HEK293 (cell line): ENCODE data around the gene IER3IP1.
A peak's percentile ranks its signal among the peaks of the same experiment; 100 is the strongest.

Experiments
- CTCF ChIA-PET: fragments of 350-600 bp; formaldehyde crosslinking; extraction: SDS; loops from one replicate; lab custom pipeline; 2021; ENCODE audit warnings: antibody characterized with exemption; lab: Yijun Ruan, JAX
- POLR2A ChIA-PET: fragments of 300-600 bp; formaldehyde crosslinking; extraction: SDS; loops from one replicate; lab custom pipeline; 2020; ENCODE audit warnings: antibody characterized with exemption, inconsistent platforms; lab: Yijun Ruan, JAX
- H3K27ac ChIP-seq: fragments of 200-500 bp; sonication (Bioruptor generic); 2 replicates; pipeline ENCODE4 v1.5.1; 2014; ENCODE audit warnings: low read depth, low read length, control low read depth, inconsistent platforms; ENCODE audit errors: extremely low read depth
- H3K36me3 ChIP-seq, 2 experiments: fragments of 200-500 bp in 1 of 2; sonication (Bioruptor generic) in 1 of 2; 1 replicate in 1 of 2; 2 replicates in 1 of 2; pipeline ENCODE4 v1.5.1; 2014 to 2017; ENCODE audit warnings: inconsistent platforms in 2 of 2, low read length in 2 of 2; ENCODE audit not compliant: control insufficient read depth in 2 of 2, insufficient read depth in 1 of 2
- H3K4me1 ChIP-seq: fragments of 200-500 bp; sonication (Bioruptor generic); 2 replicates; pipeline ENCODE4 v1.5.1; 2014; ENCODE audit warnings: mild to moderate bottlenecking, low read length, inconsistent platforms; ENCODE audit not compliant: control insufficient read depth, insufficient read depth
- H3K4me3 ChIP-seq: 2 replicates; pipeline ENCODE4 v1.5.1; 2011; ENCODE audit warnings: low read depth, mild to moderate bottlenecking, control low read depth, low read length, moderate library complexity
- H3K9me3 ChIP-seq: fragments of 200-500 bp; sonication (Bioruptor generic); 2 replicates; pipeline ENCODE4 v1.5.1; 2014; ENCODE audit warnings: low read depth, low read length, inconsistent platforms; ENCODE audit not compliant: control insufficient read depth, insufficient read depth
- EGR2 ChIP-seq: fragments of 450-650 bp; formaldehyde crosslinking; IDR thresholded peaks from 2 replicates; pipeline ENCODE4 v1.5.1; 2016; ENCODE audit warnings: low read depth, missing biosample characterization, missing genetic modification characterization
- GLIS1 ChIP-seq: fragments of 450-650 bp; formaldehyde crosslinking; IDR thresholded peaks from 2 replicates; pipeline ENCODE4 v1.5.1; 2016; ENCODE audit warnings: missing biosample characterization, missing genetic modification characterization
- HOXC10 ChIP-seq: sonication (generic); formaldehyde crosslinking; IDR thresholded peaks from 2 replicates; pipeline ENCODE4 v1.8.1; 2023; ENCODE audit warnings: mild to moderate bottlenecking, missing genetic modification reagents
- KLF10 ChIP-seq: fragments of 450-650 bp; IDR thresholded peaks from 2 replicates; pipeline ENCODE4 v1.5.1; 2018; ENCODE audit warnings: missing biosample characterization, mild to moderate bottlenecking, missing genetic modification characterization
- SETDB1 ChIP-seq: IDR thresholded peaks from one replicate; pipeline ENCODE4 v1.6.1; 2017; ENCODE audit warnings: mild to moderate bottlenecking, low read length, moderate library complexity, mixed read lengths; ENCODE audit not compliant: insufficient read length
- SP3 ChIP-seq: fragments of 450-650 bp; formaldehyde crosslinking; IDR thresholded peaks from 2 replicates; pipeline ENCODE4 v1.5.1; 2016; ENCODE audit warnings: missing biosample characterization, missing genetic modification characterization
- ZEB2 ChIP-seq: fragments of 450-650 bp; formaldehyde crosslinking; IDR thresholded peaks from 2 replicates; pipeline ENCODE4 v1.5.1; 2016; ENCODE audit warnings: missing biosample characterization, missing genetic modification characterization
- ZNF121 ChIP-seq: fragments of 450-650 bp; formaldehyde crosslinking; IDR thresholded peaks from 2 replicates; pipeline ENCODE4 v1.5.1; 2016; ENCODE audit warnings: missing biosample characterization, missing genetic modification characterization
- ZNF138 ChIP-seq: fragments of 450-650 bp; formaldehyde crosslinking; IDR thresholded peaks from 2 replicates; pipeline ENCODE4 v1.5.1; 2016; ENCODE audit warnings: missing biosample characterization, missing genetic modification characterization, borderline replicate concordance
- ZNF16 ChIP-seq: fragments of 450-650 bp; formaldehyde crosslinking; IDR thresholded peaks from 2 replicates; pipeline ENCODE4 v1.5.1; 2016; ENCODE audit warnings: low read depth, missing biosample characterization, missing genetic modification characterization
- ZNF2 ChIP-seq: fragments of 450-650 bp; formaldehyde crosslinking; IDR thresholded peaks from 2 replicates; pipeline ENCODE4 v1.5.1; 2016; ENCODE audit warnings: missing biosample characterization, missing genetic modification characterization
- ZNF202 ChIP-seq: fragments of 450-650 bp; formaldehyde crosslinking; IDR thresholded peaks from 2 replicates; pipeline ENCODE4 v1.5.1; 2016; ENCODE audit warnings: missing biosample characterization, missing genetic modification characterization, borderline replicate concordance
- ZNF239 ChIP-seq: fragments of 450-650 bp; formaldehyde crosslinking; IDR thresholded peaks from 2 replicates; pipeline ENCODE4 v1.5.1; 2016; ENCODE audit warnings: missing biosample characterization, missing genetic modification characterization
- ZNF48 ChIP-seq: fragments of 450-650 bp; formaldehyde crosslinking; IDR thresholded peaks from 2 replicates; pipeline ENCODE4 v1.5.1; 2016; ENCODE audit warnings: missing biosample characterization, missing genetic modification characterization
- ZNF596 ChIP-seq: fragments of 450-650 bp; IDR thresholded peaks from 2 replicates; pipeline ENCODE4 v1.5.0; 2018; ENCODE audit warnings: missing biosample characterization, mild to moderate bottlenecking, missing genetic modification characterization, moderate library complexity
- ZNF654 ChIP-seq: fragments of 450-650 bp; formaldehyde crosslinking; IDR thresholded peaks from 2 replicates; pipeline ENCODE4 v1.5.1; 2016; ENCODE audit warnings: low read depth, missing biosample characterization, missing genetic modification characterization
- ZNF776 ChIP-seq: fragments of 450-650 bp; formaldehyde crosslinking; IDR thresholded peaks from 2 replicates; pipeline ENCODE4 v1.5.0; 2017; ENCODE audit warnings: missing biosample characterization, missing genetic modification characterization, borderline replicate concordance
- ZNF777 ChIP-seq: fragments of 450-650 bp; formaldehyde crosslinking; IDR thresholded peaks from 2 replicates; pipeline ENCODE4 v1.5.1; 2017; ENCODE audit warnings: missing biosample characterization, missing genetic modification characterization, borderline replicate concordance
- ZNF792 ChIP-seq: fragments of 450-650 bp; formaldehyde crosslinking; IDR thresholded peaks from 2 replicates; pipeline ENCODE4 v1.5.1; 2016; ENCODE audit warnings: missing biosample characterization, missing genetic modification characterization
- TF ChIP-seq, protein P1 (sequence below): fragments of 450-650 bp; formaldehyde crosslinking; IDR thresholded peaks from 2 replicates; pipeline ENCODE4 v1.5.1; 2016; ENCODE audit warnings: missing biosample characterization, missing genetic modification characterization
- TF ChIP-seq, protein P2 (sequence below): fragments of 450-650 bp; formaldehyde crosslinking; IDR thresholded peaks from 2 replicates; pipeline ENCODE4 v1.5.1; 2016; ENCODE audit warnings: missing biosample characterization, missing genetic modification characterization, borderline replicate concordance
- TF ChIP-seq, protein P3 (sequence below): fragments of 450-650 bp; formaldehyde crosslinking; IDR thresholded peaks from 2 replicates; pipeline ENCODE4 v1.5.1; 2016; ENCODE audit warnings: missing biosample characterization, missing genetic modification characterization

IER3IP1 gene

DNA sequence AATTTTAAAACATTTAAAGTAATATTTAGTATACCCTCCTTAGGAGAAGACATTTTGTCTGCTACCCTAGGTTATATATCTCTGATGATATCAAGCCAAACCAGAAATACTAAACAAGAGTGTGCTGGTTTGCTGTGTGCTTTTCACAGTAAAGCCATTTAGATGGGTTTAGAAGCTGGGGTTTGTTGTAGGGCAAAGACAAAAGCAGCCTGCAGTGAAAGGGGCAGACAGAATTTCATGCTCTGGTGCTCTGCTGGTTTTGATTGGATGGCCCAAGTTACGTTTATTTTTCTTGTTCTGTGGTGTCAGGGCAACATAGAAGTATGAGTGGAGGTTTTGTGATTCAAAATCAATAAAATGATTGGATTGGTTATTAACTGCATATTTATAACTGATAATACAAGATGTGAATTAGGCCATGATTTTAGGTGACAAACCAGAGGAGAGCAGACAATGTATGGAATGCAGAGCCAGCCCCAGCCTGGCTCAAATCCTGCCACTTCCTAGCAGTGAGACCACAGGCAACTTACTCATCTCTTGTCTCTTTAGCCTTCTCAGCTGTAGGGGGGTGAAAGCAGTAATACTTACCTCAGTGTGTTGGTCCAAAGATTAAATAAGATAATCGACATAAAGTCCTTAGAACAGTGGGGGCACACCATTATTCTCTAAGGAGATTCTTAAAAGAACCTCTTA, 30.9 kb upstream of the IER3IP1 start:
- H3K36me3 ChIP-seq, result no peaks in the 10 kb centered on the region
- no peak overlapping the region for H3K27ac ChIP-seq
- ChIA-PET CTCF (interaction anchor here (0.6 to 1.1 kb wide), 4 partner anchors 106 to 547 kb away, joined by 3 to 7 read pairs (median 3); no protein-coding TSS in a partner anchor), POLR2A (no interaction called here)
- TF ChIP-seq ZNF596 (tag by site-specific recombination) (no peak), ZNF239 (no peak), SP3 (tag by site-specific recombination) (no peak), ZNF2 (tag by site-specific recombination) (no peak), ZNF792 (tag by site-specific recombination) (no peak)
- TF ChIP-seq, protein P1, sequence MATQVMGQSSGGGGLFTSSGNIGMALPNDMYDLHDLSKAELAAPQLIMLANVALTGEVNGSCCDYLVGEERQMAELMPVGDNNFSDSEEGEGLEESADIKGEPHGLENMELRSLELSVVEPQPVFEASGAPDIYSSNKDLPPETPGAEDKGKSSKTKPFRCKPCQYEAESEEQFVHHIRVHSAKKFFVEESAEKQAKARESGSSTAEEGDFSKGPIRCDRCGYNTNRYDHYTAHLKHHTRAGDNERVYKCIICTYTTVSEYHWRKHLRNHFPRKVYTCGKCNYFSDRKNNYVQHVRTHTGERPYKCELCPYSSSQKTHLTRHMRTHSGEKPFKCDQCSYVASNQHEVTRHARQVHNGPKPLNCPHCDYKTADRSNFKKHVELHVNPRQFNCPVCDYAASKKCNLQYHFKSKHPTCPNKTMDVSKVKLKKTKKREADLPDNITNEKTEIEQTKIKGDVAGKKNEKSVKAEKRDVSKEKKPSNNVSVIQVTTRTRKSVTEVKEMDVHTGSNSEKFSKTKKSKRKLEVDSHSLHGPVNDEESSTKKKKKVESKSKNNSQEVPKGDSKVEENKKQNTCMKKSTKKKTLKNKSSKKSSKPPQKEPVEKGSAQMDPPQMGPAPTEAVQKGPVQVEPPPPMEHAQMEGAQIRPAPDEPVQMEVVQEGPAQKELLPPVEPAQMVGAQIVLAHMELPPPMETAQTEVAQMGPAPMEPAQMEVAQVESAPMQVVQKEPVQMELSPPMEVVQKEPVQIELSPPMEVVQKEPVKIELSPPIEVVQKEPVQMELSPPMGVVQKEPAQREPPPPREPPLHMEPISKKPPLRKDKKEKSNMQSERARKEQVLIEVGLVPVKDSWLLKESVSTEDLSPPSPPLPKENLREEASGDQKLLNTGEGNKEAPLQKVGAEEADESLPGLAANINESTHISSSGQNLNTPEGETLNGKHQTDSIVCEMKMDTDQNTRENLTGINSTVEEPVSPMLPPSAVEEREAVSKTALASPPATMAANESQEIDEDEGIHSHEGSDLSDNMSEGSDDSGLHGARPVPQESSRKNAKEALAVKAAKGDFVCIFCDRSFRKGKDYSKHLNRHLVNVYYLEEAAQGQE (tag by site-specific recombination), result no peak
- H3K4me3 ChIP-seq, result no peak overlapping the region
- H3K4me1 ChIP-seq, result no peaks in the 10 kb centered on the region
- no peaks in the 10 kb centered on the region for H3K9me3 ChIP-seq

DNA sequence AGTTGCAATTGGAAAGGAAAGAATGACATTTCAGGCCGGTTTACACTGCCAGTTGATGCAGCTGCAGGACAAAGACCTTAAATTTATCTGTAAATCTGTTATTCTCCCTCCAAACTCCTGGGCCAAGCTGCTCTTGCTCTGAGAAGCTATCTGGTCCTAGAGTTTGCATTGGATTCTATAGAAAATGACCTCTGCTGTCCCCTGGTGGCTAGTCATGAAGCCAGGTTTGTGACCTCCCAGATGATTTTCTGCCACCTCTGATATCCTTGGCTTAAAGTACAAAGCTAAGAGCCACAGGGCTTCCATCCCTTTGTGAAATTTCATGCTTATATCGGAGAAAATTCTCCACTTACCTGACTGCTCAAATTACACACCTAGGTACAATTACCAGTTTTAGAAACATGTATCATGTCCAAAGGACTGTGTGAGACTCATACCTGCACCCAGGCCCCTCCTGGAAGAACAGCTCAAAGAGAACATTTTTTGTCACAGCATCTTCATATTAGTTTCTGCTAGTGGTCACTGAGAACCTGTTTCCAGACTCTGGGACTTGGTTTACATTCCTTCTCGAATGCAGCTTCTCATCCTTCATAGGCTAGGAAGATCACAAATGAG, 28.9 kb upstream of the IER3IP1 start:
- no peak overlapping the region for H3K27ac ChIP-seq

DNA sequence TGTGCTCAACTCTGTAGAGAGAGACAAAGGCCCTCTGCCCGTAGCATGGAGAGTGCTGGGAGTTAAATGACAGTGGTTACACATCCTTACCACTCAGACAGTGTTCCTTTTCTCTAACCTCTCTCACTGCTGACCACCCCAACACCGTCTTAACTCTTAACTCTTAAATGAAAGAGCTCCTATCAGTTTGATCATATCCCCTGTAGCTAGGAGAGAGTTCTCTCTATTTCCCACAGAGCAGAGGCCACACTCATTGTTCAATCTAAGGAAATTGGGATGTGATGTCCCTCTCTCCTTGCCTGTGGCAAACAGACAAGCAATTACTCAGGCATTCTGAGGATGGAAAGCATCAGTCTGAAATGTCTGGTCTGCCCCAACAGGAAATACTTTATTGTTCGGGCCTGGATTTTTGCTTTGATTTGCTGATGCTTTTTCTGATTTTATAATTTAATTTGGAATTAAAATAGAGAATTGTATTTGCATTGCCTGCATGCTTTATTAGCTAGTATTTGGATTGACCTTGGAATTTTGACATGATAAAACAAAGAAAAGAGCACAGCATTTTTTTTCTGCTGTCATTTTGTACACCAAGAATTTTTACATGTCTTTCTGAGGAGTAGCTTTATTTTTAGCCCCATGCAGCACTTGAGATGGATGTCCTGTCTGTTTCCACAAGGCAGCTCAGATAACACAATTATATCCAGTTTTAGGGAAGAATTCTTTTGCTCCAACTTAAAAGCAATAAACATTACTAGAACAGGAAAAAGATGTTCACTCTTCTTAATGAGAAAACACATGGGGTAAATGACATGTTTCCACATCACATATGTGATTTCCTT, 27.7 kb upstream of the IER3IP1 start:
- H3K36me3 ChIP-seq, result no peaks in the 10 kb centered on the region
- H3K9me3 ChIP-seq, result no peaks in the 10 kb centered on the region
- POLR2A ChIA-PET, result interaction anchor here (2.4 kb wide), 1 partner anchor 54 kb away, joined by 13 read pairs; the partner anchor contains the start of gene HDHD2
- CTCF ChIA-PET, result interaction anchor here (0.7 to 5.6 kb wide), 28 partner anchors 8 to 1051 kb away, joined by 3 to 93 read pairs (median 7); no protein-coding TSS in a partner anchor
- H3K27ac ChIP-seq, result no peak overlapping the region
- no peak overlapping the region for H3K4me3 ChIP-seq
- H3K4me1 ChIP-seq, result no peaks in the 10 kb centered on the region
- no peak for TF ChIP-seq ZNF776
- no peak for TF ChIP-seq ZNF777 (tag by site-specific recombination)
- TF ChIP-seq HOXC10 (CRISPR knock-in tag), result no peak
- TF ChIP-seq ZNF48 (tag by site-specific recombination), result no peak
- TF ChIP-seq KLF10 (tag by site-specific recombination), result no peak
- no peak for TF ChIP-seq GLIS1 (tag by site-specific recombination)
- no peak for TF ChIP-seq ZNF202 (tag by site-specific recombination)
- no peak for TF ChIP-seq SETDB1
- TF ChIP-seq EGR2, result no peak
- TF ChIP-seq ZNF121 (tag by site-specific recombination), result no peak
- no peak for TF ChIP-seq ZNF138 (tag by site-specific recombination)
- TF ChIP-seq ZEB2 (tag by site-specific recombination), result no peak
- TF ChIP-seq, protein P2, sequence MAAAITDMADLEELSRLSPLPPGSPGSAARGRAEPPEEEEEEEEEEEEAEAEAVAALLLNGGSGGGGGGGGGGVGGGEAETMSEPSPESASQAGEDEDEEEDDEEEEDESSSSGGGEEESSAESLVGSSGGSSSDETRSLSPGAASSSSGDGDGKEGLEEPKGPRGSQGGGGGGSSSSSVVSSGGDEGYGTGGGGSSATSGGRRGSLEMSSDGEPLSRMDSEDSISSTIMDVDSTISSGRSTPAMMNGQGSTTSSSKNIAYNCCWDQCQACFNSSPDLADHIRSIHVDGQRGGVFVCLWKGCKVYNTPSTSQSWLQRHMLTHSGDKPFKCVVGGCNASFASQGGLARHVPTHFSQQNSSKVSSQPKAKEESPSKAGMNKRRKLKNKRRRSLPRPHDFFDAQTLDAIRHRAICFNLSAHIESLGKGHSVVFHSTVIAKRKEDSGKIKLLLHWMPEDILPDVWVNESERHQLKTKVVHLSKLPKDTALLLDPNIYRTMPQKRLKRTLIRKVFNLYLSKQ, result no peak

More for the DNA sequence above, 28.9 kb upstream of the IER3IP1 start:
- no peak overlapping the region for H3K4me3 ChIP-seq
- TF ChIP-seq ZNF16, result no peak
- peak; percentile 44 for TF ChIP-seq ZNF654
- TF ChIP-seq, protein P3, sequence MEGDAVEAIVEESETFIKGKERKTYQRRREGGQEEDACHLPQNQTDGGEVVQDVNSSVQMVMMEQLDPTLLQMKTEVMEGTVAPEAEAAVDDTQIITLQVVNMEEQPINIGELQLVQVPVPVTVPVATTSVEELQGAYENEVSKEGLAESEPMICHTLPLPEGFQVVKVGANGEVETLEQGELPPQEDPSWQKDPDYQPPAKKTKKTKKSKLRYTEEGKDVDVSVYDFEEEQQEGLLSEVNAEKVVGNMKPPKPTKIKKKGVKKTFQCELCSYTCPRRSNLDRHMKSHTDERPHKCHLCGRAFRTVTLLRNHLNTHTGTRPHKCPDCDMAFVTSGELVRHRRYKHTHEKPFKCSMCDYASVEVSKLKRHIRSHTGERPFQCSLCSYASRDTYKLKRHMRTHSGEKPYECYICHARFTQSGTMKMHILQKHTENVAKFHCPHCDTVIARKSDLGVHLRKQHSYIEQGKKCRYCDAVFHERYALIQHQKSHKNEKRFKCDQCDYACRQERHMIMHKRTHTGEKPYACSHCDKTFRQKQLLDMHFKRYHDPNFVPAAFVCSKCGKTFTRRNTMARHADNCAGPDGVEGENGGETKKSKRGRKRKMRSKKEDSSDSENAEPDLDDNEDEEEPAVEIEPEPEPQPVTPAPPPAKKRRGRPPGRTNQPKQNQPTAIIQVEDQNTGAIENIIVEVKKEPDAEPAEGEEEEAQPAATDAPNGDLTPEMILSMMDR (tag by site-specific recombination), result peak; percentile 32; the same call in 1 of the 2 replicates
- TF ChIP-seq, all 188 proteins: peak for 2
- ChIA-PET POLR2A (interaction anchor here (2.4 kb wide), 1 partner anchor 55 kb away, joined by 13 read pairs; the partner anchor contains the start of gene HDHD2), CTCF (interaction anchor here (0.5 to 5.6 kb wide), 50 partner anchors 9 to 736 kb away, joined by 3 to 93 read pairs (median 4); partner anchors contain the start of gene HDHD2)
- Histone ChIP-seq H3K36me3 (no peaks in the 10 kb centered on the region), H3K9me3 (no peaks in the 10 kb centered on the region), H3K4me1 (no peaks in the 10 kb centered on the region)
